H9 (cell line): ENCODE results near the gene GRIP1. TPM values are rescaled to one million over a fixed set of nuclear protein-coding genes. Genes with fewer than 3 reads are reported as not detected.

ENCODE experiments used
- DNase-seq: peaks from one replicate; pipeline ENCODE4 v3.0.0-alpha.2; 2017
- H2AFZ ChIP-seq: one replicate; pipeline ENCODE4 v1.6.1; 2013; ENCODE audit warnings: mild to moderate bottlenecking, low read length, control low read depth, moderate library complexity
- H2AK5ac ChIP-seq: 2 replicates; pipeline ENCODE4 v1.6.1; 2013; ENCODE audit warnings: low read length, control low read depth, mixed read lengths; ENCODE audit not compliant: insufficient read length
- H2BK120ac ChIP-seq: one replicate; pipeline ENCODE4 v1.6.1; 2013; ENCODE audit warnings: low read depth, mild to moderate bottlenecking, low read length, control low read depth, inconsistent platforms; ENCODE audit not compliant: poor library complexity, severe bottlenecking
- H2BK12ac ChIP-seq: 2 replicates; pipeline ENCODE4 v1.6.1; 2013; ENCODE audit warnings: low read length, control low read depth, mixed read lengths, low read depth; ENCODE audit not compliant: insufficient read length
- H2BK15ac ChIP-seq: 2 replicates; pipeline ENCODE4 v1.6.1; 2013; ENCODE audit warnings: low read depth, low read length, control low read depth
- H2BK20ac ChIP-seq: one replicate; pipeline ENCODE4 v1.6.1; 2013; ENCODE audit warnings: low read depth, mild to moderate bottlenecking, low read length, control low read depth, inconsistent platforms; ENCODE audit not compliant: poor library complexity, severe bottlenecking
- H2BK5ac ChIP-seq: 2 replicates; pipeline ENCODE4 v1.6.1; 2013; ENCODE audit warnings: low read length, control low read depth, mixed read lengths; ENCODE audit not compliant: insufficient read length
- H3K14ac ChIP-seq: 2 replicates; pipeline ENCODE4 v1.6.1; 2013; ENCODE audit warnings: low read length, control low read depth; ENCODE audit not compliant: insufficient read depth
- H3K18ac ChIP-seq: 2 replicates; pipeline ENCODE4 v1.6.1; 2013; ENCODE audit warnings: low read depth, mild to moderate bottlenecking, mixed read lengths, low read length, control low read depth; ENCODE audit not compliant: insufficient read length
- H3K23ac ChIP-seq: 2 replicates; pipeline ENCODE4 v1.6.1; 2013; ENCODE audit warnings: low read length, control low read depth, mixed read lengths, low read depth; ENCODE audit not compliant: insufficient read length
- H3K23me2 ChIP-seq: 2 replicates; pipeline ENCODE4 v1.6.1; 2013; ENCODE audit warnings: low read depth, mild to moderate bottlenecking, mixed read lengths, low read length, control low read depth; ENCODE audit not compliant: insufficient read length, poor library complexity, severe bottlenecking
- H3K27ac ChIP-seq: 2 replicates; pipeline ENCODE4 v1.5.1; 2013; ENCODE audit warnings: low read length, control low read depth, mixed read lengths, low read depth; ENCODE audit not compliant: insufficient read length
- H3K27me3 ChIP-seq: 2 replicates; pipeline ENCODE4 v1.6.1; 2013; ENCODE audit warnings: low read length, control low read depth, inconsistent platforms; ENCODE audit not compliant: insufficient read depth
- H3K4ac ChIP-seq: 2 replicates; pipeline ENCODE4 v1.6.1; 2013; ENCODE audit warnings: low read depth, mild to moderate bottlenecking, control low read depth, inconsistent platforms, low read length, moderate library complexity
- H3K4me1 ChIP-seq: 2 replicates; pipeline ENCODE4 v1.6.1; 2013; ENCODE audit warnings: low read length, control low read depth, inconsistent platforms; ENCODE audit not compliant: insufficient read depth
- H3K4me2 ChIP-seq: 2 replicates; pipeline ENCODE4 v1.6.1; 2013; ENCODE audit warnings: low read length, control low read depth, mixed read lengths; ENCODE audit not compliant: insufficient read length, insufficient read depth
- H3K56ac ChIP-seq: 2 replicates; pipeline ENCODE4 v1.6.1; 2013; ENCODE audit warnings: low read depth, mild to moderate bottlenecking, mixed read lengths, low read length, control low read depth; ENCODE audit not compliant: insufficient read length
- H3K79me1 ChIP-seq: 2 replicates; pipeline ENCODE4 v1.6.1; 2013; ENCODE audit warnings: low read depth, mild to moderate bottlenecking, moderate library complexity, low read length, control low read depth, inconsistent platforms; ENCODE audit not compliant: insufficient read depth, poor library complexity, severe bottlenecking
- H3K79me2 ChIP-seq: 2 replicates; pipeline ENCODE4 v1.6.1; 2013; ENCODE audit warnings: low read length, control low read depth, inconsistent platforms; ENCODE audit not compliant: insufficient read depth
- H3K9ac ChIP-seq: 2 replicates; pipeline ENCODE4 v1.6.1; 2013; ENCODE audit warnings: low read length, control low read depth, mixed read lengths; ENCODE audit not compliant: insufficient read length; ENCODE audit errors: extremely low read depth
- H3K9me3 ChIP-seq: one replicate; pipeline ENCODE4 v1.6.1; 2013; ENCODE audit warnings: low read depth, low read length, inconsistent platforms; ENCODE audit not compliant: control insufficient read depth
- H3T11ph ChIP-seq: one replicate; pipeline ENCODE4 v1.6.1; 2013; ENCODE audit warnings: mild to moderate bottlenecking, low read length, control low read depth, inconsistent platforms
- H4K20me1 ChIP-seq: one replicate; pipeline ENCODE4 v1.6.1; 2013; ENCODE audit not compliant: control insufficient read depth, insufficient read length, insufficient read depth
- H4K5ac ChIP-seq: 2 replicates; pipeline ENCODE4 v1.6.1; 2013; ENCODE audit warnings: low read depth, mild to moderate bottlenecking, mixed read lengths, low read length, control low read depth; ENCODE audit not compliant: insufficient read length
- H4K8ac ChIP-seq: replicated peaks from 2 replicates; pipeline ENCODE4 v1.6.1; 2013; ENCODE audit warnings: low read length, control low read depth, mixed read lengths, low read depth; ENCODE audit not compliant: insufficient read length
- H4K91ac ChIP-seq: 2 replicates; pipeline ENCODE4 v1.6.1; 2013; ENCODE audit warnings: low read depth, mild to moderate bottlenecking, moderate library complexity, mixed read lengths, low read length, control low read depth; ENCODE audit not compliant: insufficient read length
- H3K27ac Mint-ChIP-seq, 3 experiments: 2 replicates in 2 of 3; 3 replicates in 1 of 3; pipeline ENCODE4 v1.8.0; 2020 to 2021; ENCODE audit warnings: mixed read lengths in 3 of 3, mild to moderate bottlenecking in 1 of 3, moderate library complexity in 1 of 3
- H3K27me3 Mint-ChIP-seq: 2 replicates; pipeline ENCODE4 v1.8.0; 2021; ENCODE audit warnings: low read depth, mild to moderate bottlenecking, moderate library complexity, mixed read lengths
- H3K36me3 Mint-ChIP-seq, 3 experiments: 2 replicates in 2 of 3; 3 replicates in 1 of 3; pipeline ENCODE4 v1.8.0; 2020 to 2021; ENCODE audit warnings: low read depth in 3 of 3, mixed read lengths in 3 of 3; ENCODE audit not compliant: insufficient read depth in 1 of 3
- H3K4me1 Mint-ChIP-seq, 2 experiments: 2 replicates each; pipeline ENCODE4 v1.8.0; 2020; ENCODE audit warnings: mixed read lengths in 2 of 2
- H3K4me3 Mint-ChIP-seq, 2 experiments: 2 replicates in 1 of 2; 3 replicates in 1 of 2; pipeline ENCODE4 v1.8.0; 2020 to 2021; ENCODE audit warnings: mild to moderate bottlenecking in 2 of 2, mixed read lengths in 2 of 2, moderate library complexity in 1 of 2
- H3K9me3 Mint-ChIP-seq, 2 experiments: 2 replicates in 1 of 2; 3 replicates in 1 of 2; pipeline ENCODE4 v1.8.0; 2020; ENCODE audit warnings: mild to moderate bottlenecking in 2 of 2, mixed read lengths in 2 of 2, moderate library complexity in 1 of 2
- CTCF ChIP-seq: fragments of 200-600 bp; sonication (generic); conservative IDR thresholded peaks from 3 replicates; pipeline ENCODE4 v1.8.0; 2021; ENCODE audit warnings: antibody characterized with exemption, mild to moderate bottlenecking
- WGBS: extraction: QIAGEN DNeasy Blood & Tissue Kit; methylation state at CpG from one replicate; pipeline ENCODE4 v1.1.7; 2013; ENCODE audit warnings: missing lambda C conversion rate, low lambda C conversion rate, mixed read lengths; ENCODE audit not compliant: insufficient read length; ENCODE audit errors: extremely low coverage; 5-methylcytosine and 5-hydroxymethylcytosine counted together
- total RNA-seq: library from RNA; stranded (reverse); gene quantifications from 2 replicates; pipeline ENCODE4 v1.2.1, GENCODE V29; 2021

Gene GRIP1
- total RNA-seq, 1 experiment from 2014 or later, result 19.5 TPM

DNA sequence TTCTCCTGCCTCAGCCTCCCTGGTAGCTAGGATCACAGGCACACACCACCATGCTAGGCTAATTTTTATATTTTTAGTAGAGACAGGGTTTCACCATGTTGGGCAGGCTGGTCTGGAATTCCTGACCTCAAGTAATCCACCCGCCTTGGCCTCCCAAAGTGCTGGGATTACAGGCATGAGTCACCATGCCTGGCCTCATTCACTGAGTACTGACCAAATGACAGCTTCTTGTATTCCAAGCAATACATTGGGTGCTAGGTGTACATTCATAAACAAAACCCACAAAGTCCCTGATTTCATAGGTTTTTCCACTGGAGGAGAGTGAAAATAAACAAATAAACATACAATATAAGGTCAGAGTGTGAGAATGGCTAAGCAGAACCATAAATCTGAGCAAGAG, 240.3 kb downstream of the GRIP1 start:
- no peak overlapping the region for H4K8ac ChIP-seq

More for the DNA sequence above, 240.3 kb downstream of the GRIP1 start:
- Histone ChIP-seq H3K27ac (no peak overlapping the region), H3K27me3 (no peaks in the 10 kb centered on the region), H2AK5ac (no peak overlapping the region), H3K79me2 (no peaks in the 10 kb centered on the region), H2BK15ac (no peak overlapping the region), H3K56ac (no peak overlapping the region), H2AFZ (no peak overlapping the region), H3K4me1 (peaks cover 8% of the 10 kb centered on the region; the same call in 1 of the 2 replicates), H2BK12ac (no peak overlapping the region), H3K79me1 (no peaks in the 10 kb centered on the region), H3T11ph (no peak overlapping the region), H3K9me3 (no peaks in the 10 kb centered on the region), H4K91ac (no peak overlapping the region), H3K4ac (no peak overlapping the region), H4K20me1 (no peaks in the 10 kb centered on the region), H2BK20ac (no peak overlapping the region), H3K9ac (no peak overlapping the region), H3K4me2 (no peak overlapping the region), H2BK5ac (no peak overlapping the region), H3K23ac (no peak overlapping the region), H2BK120ac (no peak overlapping the region), H3K14ac (no peak overlapping the region), H3K23me2 (no peaks in the 10 kb centered on the region), H3K18ac (no peak overlapping the region), H4K5ac (no peak overlapping the region)
- no peaks in the 10 kb centered on the region; a peak in 1 of 7 replicates for H3K36me3 Mint-ChIP-seq
- H3K4me1 Mint-ChIP-seq, result peaks cover 3 to 14% of the 10 kb centered on the region in 2 experiments
- H3K4me3 Mint-ChIP-seq, result no peak overlapping the region
- H3K27ac Mint-ChIP-seq, result no peak overlapping the region
- H3K27me3 Mint-ChIP-seq, result no peaks in the 10 kb centered on the region
- no peaks in the 10 kb centered on the region for H3K9me3 Mint-ChIP-seq
- no CpG with 5 or more reads among the region's 1 CpG for WGBS
- DNase-seq, result no peak
- TF ChIP-seq CTCF, result no peak
